Right atrium auricular region (tissue), 2 donors: Measurements from ENCODE around the gene PGK1. TPM values are rescaled to one million over a fixed set of nuclear protein-coding genes. Genes with fewer than 3 reads are reported as not detected.
A peak's percentile ranks its signal among the peaks of the same experiment; 100 is the strongest.

Experiments
- DNase-seq: peaks from one replicate; pipeline ENCODE4 v3.0.0-alpha.2; 2019; ENCODE audit warnings: low spot score
- H3K27ac ChIP-seq, 2 donors: fragments of 200-600 bp; sonication (generic); 1 replicate in 1 of 2; 2 replicates in 1 of 2; pipeline ENCODE4 v1.5.1; 2016 to 2019
- H3K27me3 ChIP-seq, 2 donors: fragments of 200-600 bp; sonication (generic); one replicate each; pipeline versions ENCODE4 v1.5.1 to v1.6.0; 2017 to 2019
- H3K36me3 ChIP-seq: fragments of 200-600 bp; sonication (generic); one replicate; pipeline ENCODE4 v1.5.1; 2016
- H3K4me1 ChIP-seq, 2 donors: fragments of 200-600 bp; sonication (generic); one replicate each; pipeline versions ENCODE4 v1.5.1 to v1.6.0; 2017 to 2019
- H3K4me3 ChIP-seq, 2 donors: fragments of 200-600 bp; sonication (generic); 1 replicate in 1 of 2; 2 replicates in 1 of 2; pipeline ENCODE4 v1.5.1; 2017 to 2019; ENCODE audit warnings: mild to moderate bottlenecking in 1 of 2, moderate library complexity in 1 of 2
- H3K9me3 ChIP-seq, 2 donors: fragments of 200-600 bp; sonication (generic); one replicate each; pipeline ENCODE4 v1.5.1; 2019
- CTCF ChIP-seq, 2 donors: fragments of 200-600 bp; sonication (generic); IDR thresholded peaks; one replicate each; pipeline ENCODE4 v1.5.1; 2019; ENCODE audit warnings: antibody characterized with exemption in 2 of 2
- total RNA-seq, 2 donors: library from RNA; depleted of rRNA; stranded (reverse); fragments of >200 nt; gene quantifications; one replicate each; pipeline ENCODE4 v1.1.0, GENCODE V29; 2016

The PGK1 gene
- total RNA-seq, 2 donors from 2014 or later, result 197 to 263 TPM

- Histone ChIP-seq H3K9me3 (no peaks in the 10 kb centered on the region), H3K27me3 (no peaks in the 10 kb centered on the region), H3K36me3 (no peaks in the 10 kb centered on the region), H3K4me3 (peak overlapping the region; percentile 38 to 66), H3K27ac (peak overlapping the region; percentile 80 to 96), H3K4me1 (peaks cover 0 to 21% of the 10 kb centered on the region in 2 donors)
- TF ChIP-seq CTCF (IDR thresholded peaks at IDR 0.05), result no peak
- DNase-seq, result no peak
Measured at GRCh38 chrX:78103001-78103622, 936 bp upstream of the PGK1 start.

GRCh38 chrX:78104447-78105176 is 564 bp downstream of the PGK1 start:
- TF ChIP-seq CTCF (IDR thresholded peaks at IDR 0.05), result no peak
- peak; percentile 69 for DNase-seq
- no peaks in the 10 kb centered on the region for H3K9me3 ChIP-seq
- no peaks in the 10 kb centered on the region for H3K36me3 ChIP-seq
- H3K4me3 ChIP-seq, result peak overlapping the region; percentile 66 to 72
- peak overlapping the region; percentile 83 to 96 for H3K27ac ChIP-seq
- peaks cover 0 to 35% of the 10 kb centered on the region in 2 donors for H3K4me1 ChIP-seq
- no peaks in the 10 kb centered on the region for H3K27me3 ChIP-seq

GRCh38 chrX:78105944-78106650 is 2.0 kb downstream of the PGK1 start:
- Histone ChIP-seq H3K27ac (peak overlapping the region in 1 of 2 donors; percentile 83), H3K9me3 (no peaks in the 10 kb centered on the region), H3K36me3 (peaks cover 10% of the 10 kb centered on the region), H3K27me3 (no peaks in the 10 kb centered on the region), H3K4me3 (peak overlapping the region in 1 of 2 donors; percentile 66), H3K4me1 (peaks cover 0 to 35% of the 10 kb centered on the region in 2 donors)
- TF ChIP-seq CTCF (IDR thresholded peaks at IDR 0.05), result no peak
- no peak for DNase-seq

GRCh38 chrX:78106651-78106986 is 2.6 kb downstream of the PGK1 start:
- peak overlapping the region in 1 of 2 donors; percentile 66 for H3K4me3 ChIP-seq

GRCh38 chrX:78109458-78109857 is 5.4 kb downstream of the PGK1 start:
- no peaks in the 10 kb centered on the region for H3K9me3 ChIP-seq
- no peak overlapping the region for H3K27ac ChIP-seq
- H3K4me1 ChIP-seq, result peaks cover 0 to 42% of the 10 kb centered on the region in 2 donors
- no peak overlapping the region for H3K4me3 ChIP-seq
- no peak for TF ChIP-seq CTCF (IDR thresholded peaks at IDR 0.05)
- H3K27me3 ChIP-seq, result no peaks in the 10 kb centered on the region
- no peak for DNase-seq
- H3K36me3 ChIP-seq, result peaks cover 28% of the 10 kb centered on the region

More at GRCh38 chrX:78106651-78106986, 2.6 kb downstream of the PGK1 start:
- Histone ChIP-seq H3K4me1 (peaks cover 0 to 35% of the 10 kb centered on the region in 2 donors), H3K27me3 (no peaks in the 10 kb centered on the region), H3K27ac (peak overlapping the region in 1 of 2 donors; percentile 83), H3K36me3 (peaks cover 13% of the 10 kb centered on the region), H3K9me3 (no peaks in the 10 kb centered on the region)
- no peak for TF ChIP-seq CTCF (IDR thresholded peaks at IDR 0.05)
- no peak for DNase-seq
